ENCODE results near the gene CSDE1. TPM values are rescaled to one million over a fixed set of nuclear protein-coding genes. Genes with fewer than 3 reads are reported as not detected.

CSDE1 gene
- total RNA-seq, 2 experiments from 2014 or later, result 407 to 411 TPM

DNA sequence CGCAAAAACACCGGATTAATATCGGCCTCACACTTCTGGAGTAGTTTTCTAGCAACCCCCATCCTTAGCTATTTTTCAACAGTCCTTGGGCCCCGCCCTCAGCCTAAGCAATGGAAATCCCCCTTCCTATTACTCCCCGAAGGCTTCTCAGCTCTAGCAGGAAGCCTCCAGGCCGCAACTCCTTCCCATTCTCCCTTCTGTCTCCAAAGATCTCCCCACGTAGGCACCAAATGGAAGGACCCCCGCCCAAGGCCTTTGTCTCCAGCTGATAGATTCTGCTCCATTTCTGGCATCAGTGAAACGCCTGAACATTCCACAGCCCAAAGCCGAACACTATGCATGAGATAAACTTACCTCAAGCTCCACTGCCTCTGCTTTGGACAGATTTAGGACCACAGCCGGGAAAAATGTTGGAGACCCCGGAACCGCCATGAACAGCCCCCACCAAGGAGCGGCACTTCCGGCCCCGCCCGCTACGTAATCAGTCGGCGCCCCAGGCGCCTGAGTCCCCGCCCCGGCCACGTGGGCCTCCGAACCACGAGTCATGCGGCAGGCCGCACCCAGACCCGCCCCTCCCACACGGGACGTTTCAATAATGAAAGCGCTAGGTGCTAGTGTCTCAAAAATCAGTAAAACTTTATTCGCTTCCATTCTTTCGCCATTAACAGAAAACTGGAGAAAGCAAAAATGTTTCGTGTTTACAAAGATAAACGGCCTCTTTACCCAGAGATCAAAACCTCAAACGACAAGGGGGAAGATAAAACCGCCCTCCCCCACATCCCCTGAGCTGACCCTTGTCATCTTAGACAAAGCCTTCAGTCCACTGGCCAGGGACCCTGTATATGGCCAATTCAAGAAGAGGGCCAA is 41.2 kb downstream of the CSDE1 start, which contains the start of gene NRAS:
Gene NRAS, minus strand, starts transcription at position 468 of the 867 bp plus-strand sequence. CDS start 611 bp downstream, outside the sequence.
- H3K9me3 Mint-ChIP-seq, result no peaks in the 10 kb centered on the region
- H3K4me3 Mint-ChIP-seq, result peak within 1 kb of the TSS; percentile 97
- H3K27ac Mint-ChIP-seq, result peak within 1 kb of the TSS; percentile 98
- ChIA-PET CTCF (interaction anchor here (0.5 to 2.4 kb wide), 8 partner anchors 16 to 738 kb away, joined by 3 to 7 read pairs (median 4); partner anchors contain the start of genes CSDE1, DENND2C and OLFML3), POLR2A (interaction anchor here (0.6 to 3.1 kb wide), 18 partner anchors 10 to 1328 kb away, joined by 3 to 40 read pairs (median 4); partner anchors contain the start of genes CSDE1, DENND2C, HIPK1 and SIKE1)
- H3K4me1 Mint-ChIP-seq, result peaks cover 26% of the 10 kb centered on the region
- H3K27me3 Mint-ChIP-seq, result no peaks in the 10 kb centered on the region
- DNase-seq, result peak; percentile 96
- peaks cover 74% of the 10 kb centered on the region for H3K36me3 Mint-ChIP-seq (ENCODE audit: low read depth)

DNA sequence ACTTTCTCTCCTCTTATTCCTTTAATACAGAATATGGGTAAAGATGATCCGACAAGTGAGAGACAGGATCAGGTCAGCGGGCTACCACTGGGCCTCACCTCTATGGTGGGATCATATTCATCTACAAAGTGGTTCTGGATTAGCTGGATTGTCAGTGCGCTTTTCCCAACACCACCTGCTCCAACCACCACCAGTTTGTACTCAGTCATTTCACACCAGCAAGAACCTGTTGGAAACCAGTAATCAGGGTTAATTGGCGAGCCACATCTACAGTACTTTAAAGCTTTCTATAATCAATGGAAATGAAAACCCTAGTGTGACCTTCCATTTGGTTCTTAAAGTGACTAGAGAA is 41.9 kb downstream of the CSDE1 start:
- CTCF ChIA-PET, result interaction anchor here (0.5 to 2.4 kb wide), 9 partner anchors 15 to 737 kb away, joined by 3 to 7 read pairs (median 4); partner anchors contain the start of genes CSDE1, DENND2C, OLFML3 and SIKE1
- no peak for DNase-seq
- H3K36me3 Mint-ChIP-seq (ENCODE audit: low read depth), result peaks cover 68% of the 10 kb centered on the region
- no peaks in the 10 kb centered on the region for H3K9me3 Mint-ChIP-seq
- H3K4me1 Mint-ChIP-seq, result peaks cover 26% of the 10 kb centered on the region
- peak overlapping the region; percentile 98 for H3K27ac Mint-ChIP-seq
- POLR2A ChIA-PET, result interaction anchor here (0.6 to 3.1 kb wide), 17 partner anchors 10 to 786 kb away, joined by 3 to 40 read pairs (median 5); partner anchors contain the start of genes CSDE1, DENND2C, HIPK1 and SIKE1
- H3K4me3 Mint-ChIP-seq, result peak overlapping the region; percentile 97
- no peaks in the 10 kb centered on the region for H3K27me3 Mint-ChIP-seq

GRCh38 chr1:114712977-114713376 is 44.8 kb downstream of the CSDE1 start:
- CTCF ChIA-PET, result no interaction called here
- no peak overlapping the region for H3K27ac Mint-ChIP-seq
- peaks cover 28% of the 10 kb centered on the region for H3K4me1 Mint-ChIP-seq
- DNase-seq, result no peak
- no peaks in the 10 kb centered on the region for H3K27me3 Mint-ChIP-seq
- POLR2A ChIA-PET, result interaction anchor here (0.9 kb wide), 1 partner anchor 42 kb away, joined by 3 read pairs; no protein-coding TSS in a partner anchor
- peaks cover 57% of the 10 kb centered on the region for H3K36me3 Mint-ChIP-seq (ENCODE audit: low read depth)
- H3K4me3 Mint-ChIP-seq, result no peak overlapping the region
- H3K9me3 Mint-ChIP-seq, result no peaks in the 10 kb centered on the region

GRCh38 chr1:114710360-114710759 is 47.4 kb downstream of the CSDE1 start:
- H3K4me1 Mint-ChIP-seq, result peaks cover 14% of the 10 kb centered on the region
- no peak overlapping the region for H3K27ac Mint-ChIP-seq
- no peak overlapping the region for H3K4me3 Mint-ChIP-seq
- ChIA-PET CTCF (no interaction called here), POLR2A (no interaction called here)
- H3K27me3 Mint-ChIP-seq, result no peaks in the 10 kb centered on the region
- DNase-seq, result no peak
- H3K36me3 Mint-ChIP-seq (ENCODE audit: low read depth), result peaks cover 58% of the 10 kb centered on the region
- H3K9me3 Mint-ChIP-seq, result no peaks in the 10 kb centered on the region

GRCh38 chr1:114707604-114708003 is 50.2 kb downstream of the CSDE1 start:
- DNase-seq, result no peak
- no peak overlapping the region for H3K4me3 Mint-ChIP-seq
- ChIA-PET CTCF (no interaction called here), POLR2A (interaction anchor here (2.8 kb wide), 1 partner anchor 8 kb away, joined by 8 read pairs; no protein-coding TSS in a partner anchor)
- H3K27me3 Mint-ChIP-seq, result no peaks in the 10 kb centered on the region
- no peak overlapping the region for H3K27ac Mint-ChIP-seq
- no peaks in the 10 kb centered on the region for H3K9me3 Mint-ChIP-seq
- peaks cover 44% of the 10 kb centered on the region for H3K36me3 Mint-ChIP-seq (ENCODE audit: low read depth)
- H3K4me1 Mint-ChIP-seq, result peaks cover 2% of the 10 kb centered on the region

- H3K4me1 Mint-ChIP-seq, result peaks cover 4% of the 10 kb centered on the region
- no peak overlapping the region for H3K4me3 Mint-ChIP-seq
- no peaks in the 10 kb centered on the region for H3K9me3 Mint-ChIP-seq
- H3K36me3 Mint-ChIP-seq (ENCODE audit: low read depth), result peaks cover 22% of the 10 kb centered on the region
- ChIA-PET CTCF (interaction anchor here (1.4 kb wide), 1 partner anchor 356 kb away, joined by 3 read pairs; no protein-coding TSS in a partner anchor), POLR2A (interaction anchor here (0.6 kb wide), 1 partner anchor 751 kb away, joined by 3 read pairs; no protein-coding TSS in a partner anchor)
- no peak overlapping the region for H3K27ac Mint-ChIP-seq
- DNase-seq, result no peak
- H3K27me3 Mint-ChIP-seq, result peaks cover under 1% of the 10 kb centered on the region
Observed at GRCh38 chr1:114703242-114703641, 54.5 kb downstream of the CSDE1 start.

- POLR2A ChIA-PET, result no interaction called here
- Mint-ChIP-seq H3K4me3 (no peak overlapping the region), H3K27ac (no peak overlapping the region), H3K27me3 (peaks cover 2% of the 10 kb centered on the region), H3K4me1 (peaks cover 4% of the 10 kb centered on the region), H3K9me3 (no peaks in the 10 kb centered on the region), H3K36me3 (ENCODE audit: low read depth) (peaks cover 18% of the 10 kb centered on the region)
- DNase-seq, result no peak
- CTCF ChIA-PET, result interaction anchor here (1.4 kb wide), 1 partner anchor 356 kb away, joined by 3 read pairs; no protein-coding TSS in a partner anchor
Observed at GRCh38 chr1:114702737-114703136, 55.0 kb downstream of the CSDE1 start.

DNA sequence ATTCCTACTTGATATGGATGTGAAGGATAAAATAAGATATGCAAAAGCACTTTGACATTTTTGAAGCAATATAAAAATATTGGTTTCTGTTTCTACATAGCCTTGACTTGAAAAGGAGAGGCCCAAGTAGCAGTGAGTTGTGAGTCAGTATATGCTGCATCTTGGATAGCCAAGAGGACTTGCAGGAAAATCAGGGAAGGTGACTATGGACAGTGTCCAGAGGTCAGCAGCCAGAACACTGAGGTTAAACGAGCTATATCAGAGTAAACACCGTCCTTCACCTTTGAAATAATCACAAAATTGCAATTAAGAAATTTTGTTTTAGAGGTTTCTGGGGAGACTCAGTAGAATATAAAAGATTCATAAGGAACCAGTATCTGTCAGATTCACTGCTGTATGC is 55.9 kb downstream of the CSDE1 start:
- H3K9me3 Mint-ChIP-seq, result no peaks in the 10 kb centered on the region
- H3K4me1 Mint-ChIP-seq, result peaks cover 4% of the 10 kb centered on the region
- no peak overlapping the region for H3K4me3 Mint-ChIP-seq
- H3K36me3 Mint-ChIP-seq (ENCODE audit: low read depth), result peaks cover 10% of the 10 kb centered on the region
- CTCF ChIA-PET, result interaction anchor here (1.4 kb wide), 1 partner anchor 355 kb away, joined by 3 read pairs; no protein-coding TSS in a partner anchor
- DNase-seq, result no peak
- no peak overlapping the region for H3K27ac Mint-ChIP-seq
- peaks cover 5% of the 10 kb centered on the region for H3K27me3 Mint-ChIP-seq
- POLR2A ChIA-PET, result no interaction called here

DNA sequence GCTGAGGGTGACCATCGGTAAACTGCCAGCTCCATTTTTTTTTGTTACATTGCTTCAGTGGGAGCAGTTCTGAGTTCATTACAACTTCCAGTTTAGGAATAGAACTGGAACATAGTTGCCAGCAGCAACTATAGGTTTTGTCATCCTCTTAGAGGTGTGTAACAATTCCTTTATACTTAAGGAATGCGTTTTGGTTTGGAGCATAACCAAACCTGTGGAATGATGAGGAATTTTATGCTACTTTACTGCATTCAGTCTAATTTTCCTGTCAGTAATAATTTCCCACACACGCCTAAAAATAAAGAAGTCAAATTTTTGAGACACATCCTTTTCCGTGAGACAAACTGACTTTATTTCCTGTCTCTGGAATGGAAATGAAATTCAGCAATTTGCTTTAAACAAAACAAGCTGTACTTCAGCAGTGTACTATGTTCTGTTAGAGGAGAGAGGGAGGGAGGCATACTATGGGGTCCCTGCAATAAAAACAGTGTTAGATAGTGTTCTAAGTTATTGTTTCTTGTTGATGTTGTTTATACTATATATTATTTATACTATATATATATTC is 57.7 kb downstream of the CSDE1 start:
- CTCF ChIA-PET, result interaction anchor here (1.2 kb wide), 1 partner anchor 16 kb away, joined by 4 read pairs; no protein-coding TSS in a partner anchor
- no peak for DNase-seq
- POLR2A ChIA-PET, result no interaction called here
- peaks cover 14% of the 10 kb centered on the region for H3K27me3 Mint-ChIP-seq
- no peaks in the 10 kb centered on the region for H3K9me3 Mint-ChIP-seq
- no peak overlapping the region for H3K27ac Mint-ChIP-seq
- no peaks in the 10 kb centered on the region for H3K36me3 Mint-ChIP-seq (ENCODE audit: low read depth)
- H3K4me3 Mint-ChIP-seq, result no peak overlapping the region
- H3K4me1 Mint-ChIP-seq, result peaks cover 4% of the 10 kb centered on the region

DNA sequence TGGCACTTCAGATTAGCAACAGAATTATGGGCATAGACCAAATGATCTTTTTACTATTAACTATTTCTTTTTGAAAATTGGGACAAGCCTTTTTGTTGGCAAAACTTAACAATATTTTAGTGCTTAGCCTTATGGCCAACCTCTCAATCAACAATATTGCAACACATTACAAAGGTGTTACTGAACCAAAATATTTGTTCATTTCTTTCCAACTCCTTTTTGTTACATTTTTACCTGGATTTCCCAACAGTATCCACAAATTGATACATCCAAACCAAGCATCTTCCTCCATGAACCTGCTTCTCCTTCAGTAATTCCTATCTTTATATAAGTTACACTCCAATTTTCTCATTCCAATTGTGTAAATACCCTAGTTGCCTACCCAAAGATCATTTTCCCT is 61.0 kb downstream of the CSDE1 start:
- H3K27ac Mint-ChIP-seq, result no peak overlapping the region
- peaks cover 14% of the 10 kb centered on the region for H3K27me3 Mint-ChIP-seq
- no peak for DNase-seq
- no peaks in the 10 kb centered on the region for H3K9me3 Mint-ChIP-seq
- CTCF ChIA-PET, result no interaction called here
- H3K36me3 Mint-ChIP-seq (ENCODE audit: low read depth), result no peaks in the 10 kb centered on the region
- no peak overlapping the region for H3K4me3 Mint-ChIP-seq
- POLR2A ChIA-PET, result no interaction called here
- H3K4me1 Mint-ChIP-seq, result peaks cover 4% of the 10 kb centered on the region

- Mint-ChIP-seq H3K9me3 (no peaks in the 10 kb centered on the region), H3K27me3 (peaks cover 14% of the 10 kb centered on the region), H3K36me3 (ENCODE audit: low read depth) (no peaks in the 10 kb centered on the region), H3K27ac (no peak within 1 kb of the TSS), H3K4me3 (no peak within 1 kb of the TSS), H3K4me1 (peaks cover 4% of the 10 kb centered on the region)
- no peak for DNase-seq
- CTCF ChIA-PET, result no interaction called here
- POLR2A ChIA-PET, result no interaction called here
Observed at GRCh38 chr1:114695430-114696058, 62.2 kb downstream of the CSDE1 start, which contains the start of gene AMPD1. TSS of gene AMPD1 (minus strand) at chr1:114695546. CDS start at chr1:114695471, 75 bp downstream.

GRCh38 chr1:114694540-114695310 is 63.1 kb downstream of the CSDE1 start:
- H3K9me3 Mint-ChIP-seq, result no peaks in the 10 kb centered on the region
- H3K36me3 Mint-ChIP-seq (ENCODE audit: low read depth), result no peaks in the 10 kb centered on the region
- H3K4me1 Mint-ChIP-seq, result peaks cover 2% of the 10 kb centered on the region
- ChIA-PET POLR2A (no interaction called here), CTCF (interaction anchor here (1.0 kb wide), 1 partner anchor 348 kb away, joined by 3 read pairs; no protein-coding TSS in a partner anchor)
- H3K27me3 Mint-ChIP-seq, result peaks cover 14% of the 10 kb centered on the region
- no peak overlapping the region for H3K27ac Mint-ChIP-seq
- no peak for DNase-seq
- no peak overlapping the region for H3K4me3 Mint-ChIP-seq

Measured in activated CD4-positive, alpha-beta memory T cell treated with anti-CD3 and anti-CD28 coated beads, Interleukin-2, amount 10 ng/mL, durations not matched to agents 7 days and 5 days (primary cell).